HCT116 (cell line): ENCODE results near the gene RAD51C. TPM values are rescaled to one million over a fixed set of nuclear protein-coding genes. Genes with fewer than 3 reads are reported as not detected.

Experiments used
- ATAC-seq: fragments of 200-7000 bp; cut with Tn5 transposase; 2 replicates; pipeline ENCODE4 v1.9.1; 2020; ENCODE audit warnings: mild to moderate bottlenecking, moderate library complexity
- BruUV-seq: library from RNA; stranded (reverse); fragments of 400-500 nt; replicated peaks from 2 replicates; lab custom pipeline; 2021; lab: Mats Ljungman, UMichigan
- CTCF ChIA-PET: fragments of 300-600 bp; sonication (Branson Sonifier 250); formaldehyde crosslinking; loops from one replicate; lab custom pipeline; 2021; ENCODE audit warnings: antibody characterized with exemption; lab: Charles Lee
- POLR2A ChIA-PET: fragments of 300-600, 350-600 bp; sonication (Branson Sonifier 250); formaldehyde crosslinking; loops from one replicate; lab custom pipeline; 2021; ENCODE audit warnings: antibody characterized with exemption; lab: Charles Lee
- RAD21 ChIA-PET, 2 experiments: fragments of 300-600 bp; sonication (Branson Sonifier 250); formaldehyde crosslinking; loops; one replicate each; lab custom pipeline; 2023; ENCODE audit warnings: low total read pairs in 2 of 2; ENCODE audit not compliant: uncharacterized antibody in 2 of 2, unreplicated experiment in 2 of 2, low non-redundant PET in 1 of 2; lab: Charles Lee
- DNase-seq: peaks from one replicate; pipeline ENCODE4 v3.0.0-alpha.2; 2010; ENCODE audit warnings: low read depth, low spot score
- H2AFZ ChIP-seq: fragments of 200-600 bp; shearing (Covaris generic), sonication (generic); 2 replicates; pipeline ENCODE4 v1.6.1; 2017; ENCODE audit warnings: low read depth, mixed run types, mixed read lengths, antibody characterized with exemption, low read length; ENCODE audit not compliant: poor library complexity, severe bottlenecking
- H3K27ac ChIP-seq: 2 replicates; pipeline ENCODE4 v1.5.1; 2012; ENCODE audit warnings: low read depth, low read length
- H3K27me3 ChIP-seq: fragments of 200-600 bp; sonication (generic); 2 replicates; pipeline ENCODE4 v1.6.1; 2016; ENCODE audit warnings: mixed run types, low read length, mixed read lengths; ENCODE audit not compliant: insufficient read depth
- H3K36me3 ChIP-seq, 2 experiments: fragments of 200-500 bp in 1 of 2; fragments of 200-600 bp in 1 of 2; sonication (Bioruptor generic) in 1 of 2; sonication (generic) in 1 of 2; 2 replicates each; pipeline versions ENCODE4 v1.5.1 to v1.6.1; 2014 to 2016; ENCODE audit warnings: low read length in 2 of 2, inconsistent platforms in 1 of 2, mixed read lengths in 1 of 2, mixed run types in 1 of 2; ENCODE audit not compliant: insufficient read depth in 2 of 2, control insufficient read depth in 1 of 2
- H3K4me1 ChIP-seq, 2 experiments: fragments of 200-600 bp in 1 of 2; sonication (generic) in 1 of 2; 2 replicates each; pipeline versions ENCODE4 v1.5.1 to v1.6.1; 2012 to 2017; ENCODE audit warnings: low read length in 2 of 2, inconsistent platforms in 1 of 2, mild to moderate bottlenecking in 1 of 2, mixed read lengths in 1 of 2, mixed run types in 1 of 2, moderate library complexity in 1 of 2; ENCODE audit not compliant: insufficient read depth in 2 of 2, control insufficient read depth in 1 of 2
- H3K4me2 ChIP-seq: fragments of 200-600 bp; sonication (generic); 2 replicates; pipeline ENCODE4 v1.6.1; 2017; ENCODE audit warnings: mixed run types, low read length, mixed read lengths
- H3K4me3 ChIP-seq, 2 experiments: fragments of 200-600 bp in 1 of 2; sonication (generic) in 1 of 2; replicated peaks in 1 of 2; 2 replicates each; pipeline ENCODE4 v1.5.1; 2011 to 2016; ENCODE audit warnings: low read length in 2 of 2, control low read depth in 1 of 2, low read depth in 1 of 2, mild to moderate bottlenecking in 1 of 2, mixed read lengths in 1 of 2, mixed run types in 1 of 2
- H3K79me2 ChIP-seq: fragments of 200-600 bp; sonication (generic); 2 replicates; pipeline ENCODE4 v1.6.1; 2017; ENCODE audit warnings: mild to moderate bottlenecking, mixed run types, low read length, moderate library complexity, mixed read lengths; ENCODE audit not compliant: insufficient read depth
- H3K9ac ChIP-seq: fragments of 200-600 bp; sonication (generic); 2 replicates; pipeline ENCODE4 v1.6.1; 2016; ENCODE audit warnings: low read length, mixed read lengths
- H3K9me2 ChIP-seq: fragments of 200-600 bp; sonication (generic), shearing (Covaris generic); 2 replicates; pipeline ENCODE4 v1.6.1; 2017; ENCODE audit warnings: mixed run types, mild to moderate bottlenecking, moderate library complexity; ENCODE audit not compliant: insufficient read depth
- H3K9me3 ChIP-seq, 2 experiments: fragments of 200-500 bp in 1 of 2; fragments of 200-600 bp in 1 of 2; sonication (Bioruptor generic) in 1 of 2; sonication (generic) in 1 of 2; 2 replicates each; pipeline ENCODE4 v1.6.1; 2014 to 2017; ENCODE audit warnings: low read length in 2 of 2, mixed read lengths in 2 of 2, inconsistent platforms in 1 of 2, low read depth in 1 of 2, mild to moderate bottlenecking in 1 of 2, mixed run types in 1 of 2, moderate library complexity in 1 of 2; ENCODE audit not compliant: control insufficient read depth in 1 of 2, insufficient read depth in 1 of 2
- H4K20me1 ChIP-seq: fragments of 200-600 bp; sonication (generic), shearing (Covaris generic); 2 replicates; pipeline ENCODE4 v1.6.1; 2017; ENCODE audit warnings: mixed run types, mild to moderate bottlenecking, moderate library complexity; ENCODE audit not compliant: insufficient read depth
- CEBPB ChIP-seq: IDR thresholded peaks from 2 replicates; pipeline ENCODE4 v1.6.1; 2012; ENCODE audit warnings: low read depth
- EGR1 ChIP-seq: IDR thresholded peaks from 2 replicates; pipeline ENCODE4 v1.6.1; 2012; ENCODE audit warnings: low read depth
- ELF1 ChIP-seq: IDR thresholded peaks from 2 replicates; pipeline ENCODE4 v1.6.1; 2012; ENCODE audit warnings: low read depth, borderline replicate concordance
- JUND ChIP-seq: IDR thresholded peaks from 2 replicates; pipeline ENCODE4 v1.6.1; 2012
- POLR2A ChIP-seq: IDR thresholded peaks from 2 replicates; pipeline ENCODE4 v1.7.0; 2011; ENCODE audit warnings: borderline replicate concordance; ENCODE audit not compliant: insufficient read depth, insufficient read length; ENCODE audit errors: extremely low read depth
- POLR2AphosphoS5 ChIP-seq: IDR thresholded peaks from 2 replicates; pipeline ENCODE4 v1.6.1; 2011; ENCODE audit warnings: mild to moderate bottlenecking, low read depth, low read length, moderate library complexity
- RAD21 ChIP-seq: IDR thresholded peaks from 2 replicates; pipeline ENCODE4 v1.6.1; 2012; ENCODE audit warnings: low read depth, mild to moderate bottlenecking
- SP1 ChIP-seq: IDR thresholded peaks from 2 replicates; pipeline ENCODE4 v1.6.1; 2012; ENCODE audit warnings: low read depth
- TCF7L2 ChIP-seq: IDR thresholded peaks from 2 replicates; pipeline ENCODE4 v1.7.0; 2011; ENCODE audit warnings: borderline replicate concordance, inconsistent platforms; ENCODE audit not compliant: insufficient read depth, insufficient read length; ENCODE audit errors: extremely low read depth
- ZFX ChIP-seq: fragments of 450-650 bp; IDR thresholded peaks from 2 replicates; pipeline ENCODE4 v1.6.1; 2017
- ZNF274 ChIP-seq: fragments of 200-500 bp; sonication (Bioruptor generic); IDR thresholded peaks from 2 replicates; pipeline ENCODE4 v1.6.1; 2014; ENCODE audit warnings: mild to moderate bottlenecking, low read depth, low read length, inconsistent platforms
- intact Hi-C: fragments of 100-400 bp; cut with micrococcal nuclease; formaldehyde crosslinking; loops from 2 replicates; pipeline ENCODE4 v1.10.0; 2022
- total RNA-seq: library from RNA; stranded (reverse); gene quantifications from one replicate; pipeline ENCODE4 v1.2.1, GENCODE V29; 2021; ENCODE audit not compliant: unreplicated experiment
- TF ChIP-seq, protein P1 (sequence below): IDR thresholded peaks from 2 replicates; pipeline ENCODE4 v1.6.1; 2012
- TF ChIP-seq, protein P2 (sequence below): IDR thresholded peaks from 2 replicates; pipeline ENCODE4 v1.6.1; 2012; ENCODE audit warnings: low read depth
- TF ChIP-seq, protein P3 (sequence below): IDR thresholded peaks from 2 replicates; pipeline ENCODE4 v1.6.1; 2012
- TF ChIP-seq, protein P4 (sequence below): IDR thresholded peaks from 2 replicates; pipeline ENCODE4 v1.6.1; 2011; ENCODE audit warnings: mild to moderate bottlenecking, low read length, moderate library complexity; ENCODE audit not compliant: insufficient replicate concordance; ENCODE audit errors: extremely low read depth

RAD51C gene
- total RNA-seq, 1 experiment from 2014 or later: 94.9 TPM

DNA sequence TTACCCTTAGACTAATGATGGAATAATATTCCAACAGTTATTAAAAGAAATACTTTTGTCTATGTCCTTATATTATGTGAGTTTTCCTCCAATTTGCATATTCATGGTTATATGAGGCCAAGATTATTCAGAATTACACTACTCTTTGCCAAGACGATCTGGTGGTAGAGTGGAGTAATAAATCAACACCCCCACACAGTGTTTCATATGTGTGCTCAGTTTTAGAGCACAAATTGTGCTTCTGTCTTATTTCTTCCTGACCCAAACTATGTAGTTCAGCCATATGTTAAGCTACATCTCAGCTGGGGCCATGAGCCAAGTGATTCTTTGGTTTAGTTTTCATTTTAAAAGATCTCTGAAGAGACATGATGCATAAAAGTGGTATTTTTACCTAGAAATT, 36.4 kb downstream of the RAD51C start:
- BruUV-seq: no TSS peak

DNA sequence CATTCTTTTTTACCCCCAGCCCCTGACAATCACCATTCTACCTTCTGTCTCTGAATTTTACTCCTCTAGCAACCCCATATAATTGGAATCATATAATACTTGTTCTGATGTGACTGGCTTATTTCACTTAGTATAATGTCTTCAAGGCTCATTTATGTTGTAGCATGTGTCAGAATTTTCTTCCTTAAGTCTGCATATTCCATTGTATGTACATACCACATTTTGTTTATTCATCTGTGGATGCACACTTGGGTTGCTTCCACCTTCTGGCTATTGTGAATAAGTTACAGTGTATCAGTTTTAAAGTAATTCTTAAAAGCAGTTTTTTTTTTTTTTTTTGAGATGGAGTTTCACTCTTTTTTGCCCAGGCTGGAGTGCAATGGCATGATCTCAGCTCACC, 38.5 kb downstream of the RAD51C start:
- no TSS peak for BruUV-seq
- H3K79me2 ChIP-seq: no peaks in the 10 kb centered on the region
- H3K4me3 ChIP-seq: no peak overlapping the region
- no peaks in the 10 kb centered on the region for H3K9me2 ChIP-seq
- ChIA-PET POLR2A (no interaction called here), RAD21 (no interaction called here), CTCF (no interaction called here)
- no peaks in the 10 kb centered on the region for H3K9me3 ChIP-seq
- H3K4me1 ChIP-seq: no peaks in the 10 kb centered on the region
- DNase-seq: no peak
- no peaks in the 10 kb centered on the region for H3K27me3 ChIP-seq
- no peak overlapping the region for H2AFZ ChIP-seq
- H4K20me1 ChIP-seq: no peaks in the 10 kb centered on the region
- 0 out of 4 replicates have a peak, but pooled peaks cover 2 to 3% of the 10 kb centered on the region in 2 experiments for H3K36me3 ChIP-seq
- H3K27ac ChIP-seq: no peak overlapping the region
- intact Hi-C loops: no loop called here
- no peak for ATAC-seq
- H3K9ac ChIP-seq: no peak overlapping the region
- no peak overlapping the region for H3K4me2 ChIP-seq
- TF ChIP-seq ZNF274 (no peak), TCF7L2 (no peak), CEBPB (no peak), POLR2A (no peak), ELF1 (no peak), POLR2AphosphoS5 (no peak), EGR1 (no peak), ZFX (no peak), SP1 (no peak), RAD21 (no peak), JUND (no peak)
- TF ChIP-seq, protein P1, sequence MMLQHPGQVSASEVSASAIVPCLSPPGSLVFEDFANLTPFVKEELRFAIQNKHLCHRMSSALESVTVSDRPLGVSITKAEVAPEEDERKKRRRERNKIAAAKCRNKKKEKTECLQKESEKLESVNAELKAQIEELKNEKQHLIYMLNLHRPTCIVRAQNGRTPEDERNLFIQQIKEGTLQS: no peak
- TF ChIP-seq, protein P2, sequence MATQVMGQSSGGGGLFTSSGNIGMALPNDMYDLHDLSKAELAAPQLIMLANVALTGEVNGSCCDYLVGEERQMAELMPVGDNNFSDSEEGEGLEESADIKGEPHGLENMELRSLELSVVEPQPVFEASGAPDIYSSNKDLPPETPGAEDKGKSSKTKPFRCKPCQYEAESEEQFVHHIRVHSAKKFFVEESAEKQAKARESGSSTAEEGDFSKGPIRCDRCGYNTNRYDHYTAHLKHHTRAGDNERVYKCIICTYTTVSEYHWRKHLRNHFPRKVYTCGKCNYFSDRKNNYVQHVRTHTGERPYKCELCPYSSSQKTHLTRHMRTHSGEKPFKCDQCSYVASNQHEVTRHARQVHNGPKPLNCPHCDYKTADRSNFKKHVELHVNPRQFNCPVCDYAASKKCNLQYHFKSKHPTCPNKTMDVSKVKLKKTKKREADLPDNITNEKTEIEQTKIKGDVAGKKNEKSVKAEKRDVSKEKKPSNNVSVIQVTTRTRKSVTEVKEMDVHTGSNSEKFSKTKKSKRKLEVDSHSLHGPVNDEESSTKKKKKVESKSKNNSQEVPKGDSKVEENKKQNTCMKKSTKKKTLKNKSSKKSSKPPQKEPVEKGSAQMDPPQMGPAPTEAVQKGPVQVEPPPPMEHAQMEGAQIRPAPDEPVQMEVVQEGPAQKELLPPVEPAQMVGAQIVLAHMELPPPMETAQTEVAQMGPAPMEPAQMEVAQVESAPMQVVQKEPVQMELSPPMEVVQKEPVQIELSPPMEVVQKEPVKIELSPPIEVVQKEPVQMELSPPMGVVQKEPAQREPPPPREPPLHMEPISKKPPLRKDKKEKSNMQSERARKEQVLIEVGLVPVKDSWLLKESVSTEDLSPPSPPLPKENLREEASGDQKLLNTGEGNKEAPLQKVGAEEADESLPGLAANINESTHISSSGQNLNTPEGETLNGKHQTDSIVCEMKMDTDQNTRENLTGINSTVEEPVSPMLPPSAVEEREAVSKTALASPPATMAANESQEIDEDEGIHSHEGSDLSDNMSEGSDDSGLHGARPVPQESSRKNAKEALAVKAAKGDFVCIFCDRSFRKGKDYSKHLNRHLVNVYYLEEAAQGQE: no peak

More for the DNA sequence above, 36.4 kb downstream of the RAD51C start:
- Histone ChIP-seq H3K79me2 (no peaks in the 10 kb centered on the region), H3K9me3 (no peaks in the 10 kb centered on the region), H3K9me2 (no peaks in the 10 kb centered on the region), H3K36me3 (peaks cover 7 to 8% of the 10 kb centered on the region in 2 experiments; a peak in 1 of 4 replicates), H3K4me1 (no peaks in the 10 kb centered on the region), H3K4me3 (no peak overlapping the region), H3K27ac (no peak overlapping the region), H2AFZ (no peak overlapping the region), H4K20me1 (no peaks in the 10 kb centered on the region), H3K27me3 (no peaks in the 10 kb centered on the region), H3K4me2 (no peak overlapping the region), H3K9ac (no peak overlapping the region)
- CTCF ChIA-PET: no interaction called here
- intact Hi-C loops: no loop called here
- ATAC-seq (no peak), DNase-seq (no peak)
- TF ChIP-seq POLR2A: no peak
- TF ChIP-seq, protein P3, sequence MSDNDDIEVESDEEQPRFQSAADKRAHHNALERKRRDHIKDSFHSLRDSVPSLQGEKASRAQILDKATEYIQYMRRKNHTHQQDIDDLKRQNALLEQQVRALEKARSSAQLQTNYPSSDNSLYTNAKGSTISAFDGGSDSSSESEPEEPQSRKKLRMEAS: no peak
- TF ChIP-seq, protein P4, sequence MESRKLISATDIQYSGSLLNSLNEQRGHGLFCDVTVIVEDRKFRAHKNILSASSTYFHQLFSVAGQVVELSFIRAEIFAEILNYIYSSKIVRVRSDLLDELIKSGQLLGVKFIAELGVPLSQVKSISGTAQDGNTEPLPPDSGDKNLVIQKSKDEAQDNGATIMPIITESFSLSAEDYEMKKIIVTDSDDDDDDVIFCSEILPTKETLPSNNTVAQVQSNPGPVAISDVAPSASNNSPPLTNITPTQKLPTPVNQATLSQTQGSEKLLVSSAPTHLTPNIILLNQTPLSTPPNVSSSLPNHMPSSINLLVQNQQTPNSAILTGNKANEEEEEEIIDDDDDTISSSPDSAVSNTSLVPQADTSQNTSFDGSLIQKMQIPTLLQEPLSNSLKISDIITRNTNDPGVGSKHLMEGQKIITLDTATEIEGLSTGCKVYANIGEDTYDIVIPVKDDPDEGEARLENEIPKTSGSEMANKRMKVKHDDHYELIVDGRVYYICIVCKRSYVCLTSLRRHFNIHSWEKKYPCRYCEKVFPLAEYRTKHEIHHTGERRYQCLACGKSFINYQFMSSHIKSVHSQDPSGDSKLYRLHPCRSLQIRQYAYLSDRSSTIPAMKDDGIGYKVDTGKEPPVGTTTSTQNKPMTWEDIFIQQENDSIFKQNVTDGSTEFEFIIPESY: no peak
- POLR2A ChIA-PET: no interaction called here
- RAD21 ChIA-PET: no interaction called here
